ENCODE results near the gene PSMC4. TPM values are rescaled to one million over a fixed set of nuclear protein-coding genes. Genes with fewer than 3 reads are reported as not detected.

The PSMC4 gene
- total RNA-seq, 1 donor from 2014 or later = 85.6 TPM

DNA sequence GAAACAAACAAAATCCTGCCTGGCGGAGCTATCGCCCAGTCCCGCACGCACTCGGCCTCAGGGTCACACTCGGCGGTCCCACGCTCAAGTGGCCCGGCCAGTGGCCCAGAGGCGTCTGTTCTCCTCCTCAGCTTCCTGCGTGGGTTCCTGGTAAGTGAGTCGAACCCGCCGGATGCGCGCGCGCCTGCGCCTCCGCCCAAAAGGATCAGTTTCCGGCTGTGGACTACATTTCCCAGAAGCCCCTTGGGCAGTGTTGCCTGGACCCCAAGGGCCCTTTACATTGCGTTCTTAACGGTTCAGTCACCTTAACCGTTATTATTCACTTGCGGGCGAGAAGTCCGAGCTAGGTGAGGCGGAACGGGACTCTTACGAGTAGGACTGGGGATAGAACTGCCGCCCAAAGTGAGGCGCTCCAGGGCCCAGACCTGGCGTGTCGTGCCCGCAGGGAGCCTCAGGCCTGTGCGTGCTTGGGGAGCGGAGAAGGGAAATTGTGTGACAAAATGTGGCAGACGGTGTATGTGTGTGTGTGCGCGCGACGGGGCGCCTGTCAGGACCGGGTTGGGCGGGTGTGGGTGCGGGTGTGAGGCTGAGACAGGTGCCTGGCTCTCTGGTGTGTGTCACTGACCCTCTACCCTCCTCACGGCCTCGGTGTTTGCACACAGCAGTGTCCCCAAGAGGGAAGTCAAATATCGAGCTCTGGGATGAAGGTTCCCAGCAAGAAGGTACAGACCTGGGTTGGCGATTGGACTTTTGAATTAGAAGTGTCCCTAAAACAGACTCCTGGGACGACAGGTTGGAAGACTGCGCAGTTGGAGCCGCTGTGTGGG lies 26.1 kb downstream of the PSMC4 start, which contains the start of gene ZNF546:
ZNF546 (plus strand) TSS at position 250 of the 827 bp plus-strand sequence. CDS start 1,267 bp downstream, outside the sequence.
- Mint-ChIP-seq H3K27ac (ENCODE audit: unreplicated experiment) (peak within 1 kb of the TSS; percentile 91), H3K27me3 (ENCODE audit: unreplicated experiment) (no peaks in the 10 kb centered on the region), H3K4me3 (ENCODE audit: unreplicated experiment) (peak within 1 kb of the TSS; percentile 97), H3K9me3 (ENCODE audit: unreplicated experiment) (no peaks in the 10 kb centered on the region), H3K36me3 (ENCODE audit: unreplicated experiment) (peaks cover 1% of the 10 kb centered on the region), H3K4me1 (ENCODE audit: unreplicated experiment) (peaks cover 28% of the 10 kb centered on the region)
- TF ChIP-seq, protein P1, sequence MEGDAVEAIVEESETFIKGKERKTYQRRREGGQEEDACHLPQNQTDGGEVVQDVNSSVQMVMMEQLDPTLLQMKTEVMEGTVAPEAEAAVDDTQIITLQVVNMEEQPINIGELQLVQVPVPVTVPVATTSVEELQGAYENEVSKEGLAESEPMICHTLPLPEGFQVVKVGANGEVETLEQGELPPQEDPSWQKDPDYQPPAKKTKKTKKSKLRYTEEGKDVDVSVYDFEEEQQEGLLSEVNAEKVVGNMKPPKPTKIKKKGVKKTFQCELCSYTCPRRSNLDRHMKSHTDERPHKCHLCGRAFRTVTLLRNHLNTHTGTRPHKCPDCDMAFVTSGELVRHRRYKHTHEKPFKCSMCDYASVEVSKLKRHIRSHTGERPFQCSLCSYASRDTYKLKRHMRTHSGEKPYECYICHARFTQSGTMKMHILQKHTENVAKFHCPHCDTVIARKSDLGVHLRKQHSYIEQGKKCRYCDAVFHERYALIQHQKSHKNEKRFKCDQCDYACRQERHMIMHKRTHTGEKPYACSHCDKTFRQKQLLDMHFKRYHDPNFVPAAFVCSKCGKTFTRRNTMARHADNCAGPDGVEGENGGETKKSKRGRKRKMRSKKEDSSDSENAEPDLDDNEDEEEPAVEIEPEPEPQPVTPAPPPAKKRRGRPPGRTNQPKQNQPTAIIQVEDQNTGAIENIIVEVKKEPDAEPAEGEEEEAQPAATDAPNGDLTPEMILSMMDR (IDR thresholded peaks at IDR 0.05) = no peak
- DNase-seq (ENCODE audit: extremely low spot score, unreplicated experiment) = peak; percentile 95

- H3K27me3 Mint-ChIP-seq (ENCODE audit: unreplicated experiment) = no peaks in the 10 kb centered on the region
- no peaks in the 10 kb centered on the region for H3K9me3 Mint-ChIP-seq (ENCODE audit: unreplicated experiment)
- peak overlapping the region; percentile 97 for H3K4me3 Mint-ChIP-seq (ENCODE audit: unreplicated experiment)
- DNase-seq (ENCODE audit: extremely low spot score, unreplicated experiment) = no peak
- H3K27ac Mint-ChIP-seq (ENCODE audit: unreplicated experiment) = peak overlapping the region; percentile 91
- peaks cover 1% of the 10 kb centered on the region for H3K36me3 Mint-ChIP-seq (ENCODE audit: unreplicated experiment)
- TF ChIP-seq, protein P1 (IDR thresholded peaks at IDR 0.05) = no peak
- peaks cover 28% of the 10 kb centered on the region for H3K4me1 Mint-ChIP-seq (ENCODE audit: unreplicated experiment)
Observed at GRCh38 chr19:39997638-39998216, 26.8 kb downstream of the PSMC4 start.

DNA sequence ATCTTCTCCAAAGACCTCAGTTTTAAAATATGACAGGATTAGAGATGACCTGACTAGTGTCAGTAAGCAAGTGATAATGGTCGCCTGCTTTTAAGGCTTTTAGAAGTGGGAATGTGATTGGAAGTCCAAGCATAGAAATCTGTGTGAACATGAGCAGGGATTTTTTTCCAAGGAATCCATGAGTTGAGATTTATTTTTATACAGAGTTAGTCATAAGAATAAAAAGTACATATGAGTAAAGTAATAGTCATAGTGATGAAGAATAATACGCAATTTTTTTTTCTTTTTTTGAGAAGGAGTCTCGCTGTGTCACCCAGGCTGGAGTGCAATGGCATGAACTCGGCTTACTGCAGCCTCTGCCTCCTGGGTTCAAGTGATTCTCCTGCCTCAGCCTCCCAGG lies 27.5 kb downstream of the PSMC4 start:
- no peaks in the 10 kb centered on the region for H3K9me3 Mint-ChIP-seq (ENCODE audit: unreplicated experiment)
- TF ChIP-seq, protein P1 (IDR thresholded peaks at IDR 0.05) = no peak
- peaks cover 28% of the 10 kb centered on the region for H3K4me1 Mint-ChIP-seq (ENCODE audit: unreplicated experiment)
- H3K4me3 Mint-ChIP-seq (ENCODE audit: unreplicated experiment) = no peak overlapping the region
- peaks cover 1% of the 10 kb centered on the region for H3K36me3 Mint-ChIP-seq (ENCODE audit: unreplicated experiment)
- no peaks in the 10 kb centered on the region for H3K27me3 Mint-ChIP-seq (ENCODE audit: unreplicated experiment)
- no peak overlapping the region for H3K27ac Mint-ChIP-seq (ENCODE audit: unreplicated experiment)
- no peak for DNase-seq (ENCODE audit: extremely low spot score, unreplicated experiment)

DNA sequence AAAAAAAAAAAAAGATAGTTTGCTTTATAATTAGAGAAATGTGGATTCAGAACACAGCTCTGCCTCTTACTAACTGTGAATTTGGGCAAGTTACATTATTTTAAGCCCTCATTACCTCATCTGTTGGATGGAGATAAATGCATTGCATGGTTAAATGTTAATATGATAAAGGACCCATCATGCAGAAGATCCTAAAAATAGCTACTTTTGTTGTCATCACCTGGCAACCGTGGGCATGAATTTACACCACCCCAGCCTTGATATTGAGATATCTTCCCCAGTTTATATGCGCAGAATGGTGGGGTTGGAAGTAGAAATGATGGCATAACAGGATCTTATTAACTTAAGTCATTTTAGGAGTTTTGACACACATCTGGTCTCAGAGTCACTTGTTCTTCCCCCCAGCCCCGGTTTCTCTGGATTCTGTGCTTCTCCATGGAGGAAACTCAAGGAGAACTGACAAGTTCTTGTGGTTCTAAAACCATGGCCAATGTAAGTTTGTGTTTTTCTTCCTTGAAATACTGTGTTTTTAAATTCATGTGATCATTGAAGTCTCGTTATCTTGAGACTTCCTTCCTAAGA lies 34.8 kb downstream of the PSMC4 start:
- peaks cover 40% of the 10 kb centered on the region for H3K36me3 Mint-ChIP-seq (ENCODE audit: unreplicated experiment)
- H3K4me3 Mint-ChIP-seq (ENCODE audit: unreplicated experiment) = no peak overlapping the region
- H3K4me1 Mint-ChIP-seq (ENCODE audit: unreplicated experiment) = peaks cover 4% of the 10 kb centered on the region
- TF ChIP-seq, protein P1 (IDR thresholded peaks at IDR 0.05) = no peak
- no peak for DNase-seq (ENCODE audit: extremely low spot score, unreplicated experiment)
- peaks cover 12% of the 10 kb centered on the region for H3K9me3 Mint-ChIP-seq (ENCODE audit: unreplicated experiment)
- H3K27me3 Mint-ChIP-seq (ENCODE audit: unreplicated experiment) = no peaks in the 10 kb centered on the region
- H3K27ac Mint-ChIP-seq (ENCODE audit: unreplicated experiment) = no peak overlapping the region

GRCh38 chr19:40006273-40006691 lies 35.3 kb downstream of the PSMC4 start:
- peaks cover 42% of the 10 kb centered on the region for H3K36me3 Mint-ChIP-seq (ENCODE audit: unreplicated experiment)
- H3K4me3 Mint-ChIP-seq (ENCODE audit: unreplicated experiment) = no peak overlapping the region
- peaks cover 4% of the 10 kb centered on the region for H3K4me1 Mint-ChIP-seq (ENCODE audit: unreplicated experiment)
- no peaks in the 10 kb centered on the region for H3K27me3 Mint-ChIP-seq (ENCODE audit: unreplicated experiment)
- TF ChIP-seq, protein P1 (IDR thresholded peaks at IDR 0.05) = no peak
- DNase-seq (ENCODE audit: extremely low spot score, unreplicated experiment) = no peak
- no peak overlapping the region for H3K27ac Mint-ChIP-seq (ENCODE audit: unreplicated experiment)
- H3K9me3 Mint-ChIP-seq (ENCODE audit: unreplicated experiment) = peaks cover 13% of the 10 kb centered on the region

All from osteocyte (in vitro differentiated cells).